ENCODE data around the gene ATF4.
"Not testable (repeated sequence)": the region's sequence is repeated elsewhere in the genome, so short reads cannot be mapped to it uniquely, and the experiment has no call there.

Gene ATF4

GRCh38 chr22:39502109-39502788, 18.1 kb upstream of the ATF4 start, which contains the start of gene MIEF1:
Gene MIEF1 (plus strand): TSS chr22:39502290. CDS start chr22:39511295, 9,005 bp downstream.
- no peak for TF ChIP-seq CTCF (IDR thresholded peaks at IDR 0.05; ENCODE audit: control insufficient read depth, extremely low read depth, insufficient read depth)
- H3K4me3 ChIP-seq (ENCODE audit: low read depth, low read length) = peak within 1 kb of the TSS; percentile 96
- DNase-seq (ENCODE audit: low read depth) = peak; percentile 93

- no peak for TF ChIP-seq CTCF (IDR thresholded peaks at IDR 0.05; ENCODE audit: control insufficient read depth, extremely low read depth, insufficient read depth)
Measured at GRCh38 chr22:39502789-39503409, 17.5 kb upstream of the ATF4 start.

GRCh38 chr22:39503630-39504029, 16.7 kb upstream of the ATF4 start:
- peak overlapping the region; percentile 96 for H3K4me3 ChIP-seq (ENCODE audit: low read depth, low read length)
- DNase-seq (ENCODE audit: low read depth) = no peak
- no peak for TF ChIP-seq CTCF (IDR thresholded peaks at IDR 0.05; ENCODE audit: control insufficient read depth, extremely low read depth, insufficient read depth)

More at GRCh38 chr22:39502789-39503409, 17.5 kb upstream of the ATF4 start:
- DNase-seq (ENCODE audit: low read depth) = no peak
- peak overlapping the region; percentile 96 for H3K4me3 ChIP-seq (ENCODE audit: low read depth, low read length)

- no peak for TF ChIP-seq CTCF (IDR thresholded peaks at IDR 0.05; ENCODE audit: control insufficient read depth, extremely low read depth, insufficient read depth)
- no peak for DNase-seq (ENCODE audit: low read depth)
- peak overlapping the region; percentile 96 for H3K4me3 ChIP-seq (ENCODE audit: low read depth, low read length)
Measured at GRCh38 chr22:39504071-39504470, 16.3 kb upstream of the ATF4 start.

- DNase-seq (ENCODE audit: low read depth); H3K4me3 ChIP-seq (ENCODE audit: low read depth, low read length): not testable (repeated sequence)
Measured at GRCh38 chr22:39507021-39507420, 13.3 kb upstream of the ATF4 start.

GRCh38 chr22:39508393-39508792, 12.0 kb upstream of the ATF4 start:
- no peak for TF ChIP-seq CTCF (IDR thresholded peaks at IDR 0.05; ENCODE audit: control insufficient read depth, extremely low read depth, insufficient read depth)
- no peak for DNase-seq (ENCODE audit: low read depth)
- no peak overlapping the region for H3K4me3 ChIP-seq (ENCODE audit: low read depth, low read length)

GRCh38 chr22:39510529-39511149, 9.7 kb upstream of the ATF4 start:
- TF ChIP-seq CTCF (IDR thresholded peaks at IDR 0.05; ENCODE audit: control insufficient read depth, extremely low read depth, insufficient read depth) = no peak
- no peak for DNase-seq (ENCODE audit: low read depth)
- no peak overlapping the region for H3K4me3 ChIP-seq (ENCODE audit: low read depth, low read length)

Data from LNCaP clone FGC (cell line).